Measurements from ENCODE around the gene FAM241B.
A peak's percentile ranks its signal among the peaks of the same experiment; 100 is the strongest.

The FAM241B gene, protein sequence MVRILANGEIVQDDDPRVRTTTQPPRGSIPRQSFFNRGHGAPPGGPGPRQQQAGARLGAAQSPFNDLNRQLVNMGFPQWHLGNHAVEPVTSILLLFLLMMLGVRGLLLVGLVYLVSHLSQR

DNA sequence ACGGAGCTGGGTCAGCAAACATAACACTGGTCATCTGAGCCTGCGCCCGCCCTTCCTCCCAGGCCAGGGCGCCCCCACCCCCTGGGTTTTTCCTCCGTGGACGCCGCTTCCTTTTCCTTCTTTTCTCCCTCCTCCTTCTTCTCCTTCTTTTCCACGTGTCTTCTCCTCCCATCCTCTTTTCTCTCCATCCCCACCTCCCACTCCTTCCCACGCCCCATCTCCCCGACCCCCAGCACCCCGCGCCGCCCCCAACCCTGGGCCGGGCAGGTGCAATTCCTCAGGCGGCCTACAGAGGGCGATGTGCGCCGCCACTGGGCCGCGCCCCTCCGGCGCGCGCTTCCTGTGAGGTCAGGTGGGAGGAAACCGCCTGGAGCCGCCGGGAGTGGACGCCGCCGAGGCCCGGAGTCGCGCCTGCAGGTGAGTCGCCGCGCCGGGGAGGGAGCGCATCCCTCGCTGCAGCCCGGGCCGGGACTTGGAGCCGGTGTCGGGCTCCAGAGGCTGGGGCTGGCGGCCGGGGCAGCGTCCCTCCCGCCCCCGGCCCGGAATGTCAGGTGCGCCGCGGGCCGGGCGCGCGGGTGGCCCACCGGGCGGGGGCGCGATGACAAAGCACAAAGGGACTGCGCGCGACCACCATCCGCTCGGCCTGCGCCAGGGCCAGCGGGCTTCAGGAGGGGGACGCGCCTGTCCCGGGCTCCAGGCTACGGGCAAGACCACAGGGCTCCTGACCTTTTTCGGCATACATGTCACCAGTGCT is at the start of gene FAM241B:
TSS of gene FAM241B (plus strand) at position 351 of the 754 bp plus-strand sequence. CDS start 1,497 bp downstream, outside the sequence.
- FAIRE-seq: no peak
- peak; percentile 46 for DNase-seq (ENCODE audit: extremely low spot score, insufficient read length, low read depth)

DNA sequence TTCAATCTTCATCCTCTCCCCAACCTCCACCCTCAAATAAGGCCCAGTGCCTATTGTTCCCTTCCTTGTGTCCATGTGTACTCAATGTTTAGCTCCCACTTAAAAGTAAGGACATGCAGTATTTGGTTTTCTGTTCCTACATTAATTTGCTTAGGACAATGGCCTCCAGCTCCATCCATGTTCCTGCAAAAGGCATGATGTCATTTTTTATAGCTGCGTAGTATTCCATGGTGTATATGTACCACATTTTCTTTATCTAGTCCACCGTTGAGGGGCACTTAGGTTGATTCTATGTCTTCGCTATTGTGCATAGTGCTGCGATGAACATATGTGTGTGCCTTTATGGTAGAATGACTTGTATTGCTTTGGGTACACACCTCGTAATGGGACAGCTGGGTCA is 49.6 kb upstream of the FAM241B start:
- DNase-seq (ENCODE audit: extremely low spot score, insufficient read length, low read depth): no peak
- FAIRE-seq: no peak

DNA sequence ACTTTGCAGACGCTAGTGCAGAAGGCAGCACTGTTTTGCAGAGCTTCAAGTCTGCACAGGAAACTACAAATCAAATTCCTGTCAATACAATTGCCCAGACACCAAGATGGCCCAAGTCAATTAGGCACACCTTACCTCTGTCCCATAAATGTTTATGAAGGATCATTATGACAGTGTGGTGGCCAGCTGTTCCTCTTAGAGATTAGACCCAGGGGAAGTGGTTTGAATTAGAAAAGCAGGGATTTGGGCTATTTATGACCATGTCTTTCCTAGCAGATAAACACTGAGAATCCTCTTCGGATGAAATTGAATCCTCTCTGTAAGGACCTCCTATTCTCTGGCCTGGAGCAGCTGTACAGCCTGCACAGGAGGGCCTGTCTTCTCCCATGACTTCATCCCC is 46.9 kb upstream of the FAM241B start:
- DNase-seq (ENCODE audit: extremely low spot score, insufficient read length, low read depth) (no peak), FAIRE-seq (no peak)

DNA sequence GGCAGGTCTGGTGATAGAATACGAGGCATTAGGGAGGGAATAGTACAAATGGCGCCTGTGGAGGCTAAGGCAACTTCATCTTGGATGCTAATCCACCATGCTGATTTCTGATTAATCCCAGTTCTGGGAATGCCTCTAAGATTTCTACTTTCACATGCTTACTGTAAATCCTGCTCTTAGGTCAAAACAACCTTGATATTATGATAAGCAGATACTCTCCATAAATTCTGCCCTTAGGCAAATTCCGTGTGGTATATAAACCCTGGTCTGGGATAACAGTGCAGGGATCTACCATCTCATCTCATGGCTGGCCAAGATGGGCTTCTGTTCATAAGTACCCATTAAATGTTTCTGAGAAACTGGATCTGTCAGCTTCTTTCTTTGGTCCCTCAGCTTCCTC is 45.4 kb upstream of the FAM241B start:
- FAIRE-seq (no peak), DNase-seq (ENCODE audit: extremely low spot score, insufficient read length, low read depth) (no peak)

DNA sequence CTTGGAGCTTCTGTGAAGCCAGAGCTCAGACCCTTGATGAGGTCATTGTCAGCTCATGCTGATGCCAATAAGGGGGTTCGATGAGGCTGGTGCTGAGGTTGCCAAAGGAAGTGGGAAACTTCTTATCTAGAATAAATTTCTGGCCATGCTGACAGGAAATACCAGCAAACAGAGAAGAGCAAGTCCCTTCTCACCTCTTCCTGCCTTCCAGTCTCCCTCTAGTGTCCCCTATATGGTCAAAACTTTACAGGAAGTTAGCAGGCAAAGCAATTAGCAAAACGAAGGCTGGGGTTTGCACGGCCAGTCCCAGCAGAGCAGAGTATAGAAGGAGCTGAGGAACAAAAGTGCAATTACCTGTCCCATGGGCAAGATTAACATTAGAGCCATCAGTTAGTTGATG is 41.7 kb upstream of the FAM241B start:
- FAIRE-seq: no peak

DNA sequence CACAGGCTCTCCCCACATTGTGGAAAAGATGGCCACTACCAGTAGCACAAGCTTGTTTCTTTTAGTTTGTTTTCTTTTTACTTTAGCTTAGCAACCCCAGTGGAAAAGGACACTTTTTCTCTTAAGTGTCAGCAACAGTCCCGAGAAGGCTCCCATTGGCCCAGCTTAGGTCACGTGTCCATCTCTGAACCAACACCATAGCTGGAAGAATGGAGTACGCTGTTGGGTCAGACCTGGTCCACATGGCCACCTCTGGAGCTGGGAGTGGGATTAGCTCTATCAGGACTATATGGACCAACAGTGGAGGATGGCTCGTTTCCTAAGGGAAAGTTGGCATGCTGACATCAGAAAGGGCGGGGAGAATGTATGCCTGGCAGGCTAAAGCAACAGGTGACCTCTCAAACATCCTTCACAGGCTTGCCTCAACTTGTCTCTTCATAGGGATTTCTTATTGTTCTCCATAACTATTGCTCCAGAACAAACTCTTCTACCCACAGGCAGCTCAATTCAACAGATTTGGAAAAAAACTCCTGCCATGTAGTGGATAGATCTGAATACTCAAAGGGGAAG is 29.2 kb upstream of the FAM241B start:
- no peak for DNase-seq (ENCODE audit: extremely low spot score, insufficient read length, low read depth)
- no peak for FAIRE-seq

More for the DNA sequence above, 41.7 kb upstream of the FAM241B start:
- DNase-seq (ENCODE audit: extremely low spot score, insufficient read length, low read depth): no peak

DNA sequence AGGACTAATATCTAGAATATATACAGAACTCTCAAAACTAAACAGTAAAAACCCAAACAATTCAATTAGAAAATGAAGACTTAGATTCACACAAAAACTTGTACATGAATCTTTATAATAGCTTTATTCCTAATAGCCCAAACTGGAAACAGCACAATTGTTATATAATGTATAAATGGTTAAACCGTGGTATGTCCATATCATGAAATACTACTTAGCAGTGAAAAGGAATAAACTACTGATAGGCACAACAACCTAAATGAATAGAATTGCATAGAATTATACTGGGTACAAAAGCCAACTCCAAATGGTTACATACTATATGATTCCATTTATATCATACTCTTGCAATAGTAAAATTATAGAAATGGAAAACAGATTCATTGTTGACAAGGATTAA is 21.0 kb upstream of the FAM241B start:
- FAIRE-seq (no peak), DNase-seq (ENCODE audit: extremely low spot score, insufficient read length, low read depth) (no peak)

DNA sequence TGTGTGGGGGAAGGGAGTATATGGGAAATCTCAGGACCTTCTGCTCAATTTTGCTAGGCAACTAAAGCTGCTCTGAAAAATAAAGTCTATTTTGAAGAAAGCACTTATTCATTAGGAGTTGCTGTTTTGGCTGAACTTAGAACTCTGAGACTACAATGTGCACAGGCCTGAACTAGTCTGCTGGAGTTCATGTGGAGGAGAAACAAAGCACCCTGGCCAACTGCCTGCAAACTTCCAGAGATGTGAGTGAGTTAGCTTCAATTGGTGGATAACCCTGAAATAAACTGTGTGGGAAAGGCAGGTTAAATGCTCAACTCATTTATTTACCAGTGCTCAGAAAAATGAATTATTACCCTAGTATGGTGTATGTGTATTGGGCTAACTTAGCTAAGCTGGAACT is 17.3 kb upstream of the FAM241B start:
- DNase-seq (ENCODE audit: extremely low spot score, insufficient read length, low read depth) (no peak), FAIRE-seq (no peak)

DNA sequence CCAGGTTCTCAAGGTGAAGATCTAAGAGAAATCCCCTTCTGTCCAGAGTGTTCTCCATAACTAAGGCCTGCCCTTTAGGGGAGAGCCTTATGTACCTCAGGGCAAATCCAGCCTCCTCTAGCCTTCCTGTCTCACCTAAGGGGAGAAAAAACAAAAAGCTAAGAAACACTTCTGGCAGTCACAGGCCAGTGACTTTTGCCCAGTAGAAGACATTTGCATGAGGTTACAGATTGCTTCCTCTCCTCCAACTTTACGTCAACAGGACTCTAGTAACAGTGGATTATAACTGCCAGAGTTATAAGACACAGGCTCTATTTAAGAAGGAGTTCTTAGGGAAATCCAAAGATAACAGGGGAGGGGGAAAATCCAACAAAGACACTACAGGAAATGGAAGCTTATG is 15.9 kb upstream of the FAM241B start:
- DNase-seq (ENCODE audit: extremely low spot score, insufficient read length, low read depth): no peak
- peak; percentile 57 for FAIRE-seq

DNA sequence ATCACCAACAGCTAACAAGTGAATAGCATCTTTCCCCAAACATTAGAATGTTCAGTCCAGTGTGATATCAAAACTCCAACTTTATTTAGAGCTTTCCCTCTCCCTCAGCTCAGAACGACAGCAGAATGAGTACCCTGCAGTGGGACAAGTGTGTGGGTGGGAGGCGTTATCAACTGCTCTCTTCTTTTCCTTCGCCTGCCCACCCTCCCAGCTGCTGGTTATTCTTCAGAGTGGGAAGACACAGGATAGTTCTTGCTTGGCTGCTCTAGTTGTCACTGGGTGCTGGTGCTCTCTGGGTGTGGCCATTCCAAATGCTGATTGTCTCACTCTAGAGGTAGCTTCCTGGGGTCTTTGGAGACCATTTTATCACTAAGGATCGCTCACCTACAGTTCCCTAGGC is 13.7 kb upstream of the FAM241B start:
- FAIRE-seq: no peak
- DNase-seq (ENCODE audit: extremely low spot score, insufficient read length, low read depth): no peak

DNA sequence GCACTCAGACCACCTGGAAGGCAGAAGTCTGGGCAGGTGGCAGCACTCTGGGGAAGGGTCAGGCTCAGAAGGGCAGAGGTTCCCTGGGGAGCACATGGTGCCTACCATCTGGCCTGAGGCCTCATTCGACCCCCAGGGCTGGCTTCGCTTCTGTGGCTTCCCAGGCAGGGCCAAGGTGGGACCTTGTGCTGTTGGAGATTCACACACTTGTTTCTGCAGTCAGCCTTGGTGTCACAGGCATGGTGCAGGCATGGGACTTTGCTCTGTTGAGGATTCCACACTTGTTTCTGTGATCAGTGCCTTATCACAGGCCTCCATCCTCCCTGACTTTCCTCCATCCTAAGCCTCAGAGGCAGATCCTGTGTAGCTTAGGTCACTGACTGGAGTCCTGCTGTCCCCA is 11.3 kb upstream of the FAM241B start:
- FAIRE-seq (no peak), DNase-seq (ENCODE audit: extremely low spot score, insufficient read length, low read depth) (no peak)

DNA sequence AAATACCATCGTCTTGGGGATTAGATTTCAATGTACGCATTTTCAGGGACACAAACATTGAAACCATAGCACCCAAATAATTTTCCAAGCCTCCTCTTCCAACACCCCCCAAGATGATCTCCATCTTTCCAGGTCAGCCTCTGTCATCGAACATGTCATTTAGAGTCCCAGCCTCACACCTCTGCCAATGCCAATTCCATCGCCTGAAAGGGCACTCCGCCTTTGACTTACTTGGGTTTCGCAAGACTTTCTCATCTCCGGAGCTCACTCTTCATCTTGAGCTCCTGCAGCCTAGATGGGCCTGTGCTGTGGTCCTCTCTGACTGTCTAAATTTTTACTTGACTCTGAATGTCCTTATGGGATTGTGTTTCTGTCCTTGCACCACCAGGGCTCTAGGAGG is 10.4 kb upstream of the FAM241B start:
- no peak for DNase-seq (ENCODE audit: extremely low spot score, insufficient read length, low read depth)
- FAIRE-seq: no peak

DNA sequence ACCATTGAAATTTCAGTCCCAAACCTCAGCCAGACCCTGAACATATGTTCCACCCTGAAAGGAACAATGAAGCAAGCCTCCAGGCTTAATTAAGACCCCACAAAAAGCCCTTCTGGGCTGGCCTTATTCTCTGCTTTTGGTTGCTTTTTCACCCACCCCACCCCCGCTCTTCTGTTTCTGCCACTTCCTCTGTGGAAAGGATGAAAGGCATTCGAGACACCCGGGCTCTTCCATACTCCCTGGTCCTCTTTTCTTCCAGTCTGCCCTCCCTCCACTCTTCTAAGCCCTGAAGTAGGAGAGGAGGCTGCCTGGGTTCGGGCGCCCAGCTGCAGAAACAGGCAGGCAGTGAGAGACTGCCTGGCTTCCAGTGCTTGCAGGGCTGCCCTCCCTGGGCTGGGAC is 9.4 kb upstream of the FAM241B start:
- no peak for DNase-seq (ENCODE audit: extremely low spot score, insufficient read length, low read depth)
- no peak for FAIRE-seq

DNA sequence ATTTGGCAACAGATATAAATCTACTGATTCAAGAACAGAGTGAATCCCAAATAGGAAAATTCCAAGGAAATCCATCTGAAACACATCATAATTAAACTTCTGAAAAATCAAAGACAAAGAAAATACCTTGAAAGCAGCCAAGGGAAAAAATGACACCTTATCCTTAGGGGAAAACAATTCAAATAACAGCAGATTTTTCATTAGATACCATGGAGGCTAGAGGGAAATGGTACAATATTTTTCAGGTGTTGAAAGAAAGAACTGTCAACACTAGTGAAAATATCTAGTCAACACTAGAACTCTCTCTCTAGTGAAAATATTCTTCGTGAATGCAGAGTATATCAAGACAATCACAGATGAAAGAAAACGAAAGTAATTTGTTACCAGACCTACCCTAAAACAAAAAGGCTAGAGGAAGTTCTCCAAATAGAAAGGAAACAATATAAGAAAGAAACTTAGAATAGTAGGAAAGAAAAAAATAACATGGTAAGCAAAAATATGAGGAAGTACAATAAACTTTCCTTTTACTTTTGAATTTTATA is 5.7 kb upstream of the FAM241B start:
- DNase-seq (ENCODE audit: extremely low spot score, insufficient read length, low read depth): no peak
- no peak for FAIRE-seq

DNA sequence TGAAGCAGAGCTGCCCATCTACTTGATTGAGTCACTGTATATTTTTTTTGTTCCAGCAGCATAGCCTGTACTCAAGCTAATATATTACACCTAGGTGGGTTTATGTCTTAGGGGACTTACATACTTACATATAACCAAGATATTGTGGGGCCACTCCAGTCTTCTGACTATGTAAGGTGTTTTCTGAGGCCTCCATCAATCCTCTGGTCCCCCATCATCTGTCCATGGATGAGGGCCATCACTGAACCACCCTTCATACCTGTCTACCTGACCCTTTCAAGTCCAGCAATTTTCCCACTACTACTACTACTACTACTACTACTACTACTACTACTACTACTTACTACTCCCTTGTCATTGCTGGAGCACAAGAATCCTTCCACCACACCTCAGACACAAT is 3.2 kb upstream of the FAM241B start:
- no peak for FAIRE-seq
- DNase-seq (ENCODE audit: extremely low spot score, insufficient read length, low read depth): no peak

DNA sequence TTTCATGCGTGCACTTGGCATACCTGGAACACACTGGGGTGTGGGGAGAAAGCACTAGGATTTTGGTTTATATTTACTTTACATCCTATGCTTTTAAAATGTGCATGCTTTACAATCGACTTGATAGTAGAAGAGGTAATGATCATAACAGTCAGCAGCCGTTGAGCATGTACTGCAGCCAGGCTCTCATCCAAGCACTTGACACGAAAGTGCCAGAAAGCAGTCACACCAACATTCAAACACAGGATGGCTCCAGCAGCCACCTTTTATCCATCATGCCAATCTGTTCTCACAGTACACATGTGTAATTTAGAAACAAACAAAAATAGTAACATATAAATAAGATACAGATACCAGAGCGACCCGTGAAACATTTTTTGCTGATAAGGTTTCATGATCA is 1.2 kb upstream of the FAM241B start:
- DNase-seq (ENCODE audit: extremely low spot score, insufficient read length, low read depth) (no peak), FAIRE-seq (no peak)

DNA sequence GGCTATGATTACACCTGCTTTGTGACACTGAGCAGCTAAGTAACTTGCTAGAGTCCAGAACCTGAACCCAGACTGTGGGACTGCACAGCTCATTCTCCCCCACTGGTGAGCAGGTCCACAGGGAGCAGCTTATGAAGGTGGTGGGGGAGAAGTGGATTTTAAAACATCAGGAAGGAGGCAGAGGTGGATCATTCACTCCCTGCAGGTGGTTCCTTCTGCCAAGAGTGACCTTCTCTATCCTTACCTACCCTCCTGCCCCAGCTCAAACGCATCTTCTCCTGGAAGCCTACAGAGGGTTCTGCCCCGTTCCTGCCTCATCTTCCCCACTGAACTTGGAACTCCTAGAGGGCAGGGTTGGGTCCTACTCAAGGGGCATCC is 539 bp upstream of the FAM241B start:
- DNase-seq (ENCODE audit: extremely low spot score, insufficient read length, low read depth) (no peak), FAIRE-seq (no peak)

DNA sequence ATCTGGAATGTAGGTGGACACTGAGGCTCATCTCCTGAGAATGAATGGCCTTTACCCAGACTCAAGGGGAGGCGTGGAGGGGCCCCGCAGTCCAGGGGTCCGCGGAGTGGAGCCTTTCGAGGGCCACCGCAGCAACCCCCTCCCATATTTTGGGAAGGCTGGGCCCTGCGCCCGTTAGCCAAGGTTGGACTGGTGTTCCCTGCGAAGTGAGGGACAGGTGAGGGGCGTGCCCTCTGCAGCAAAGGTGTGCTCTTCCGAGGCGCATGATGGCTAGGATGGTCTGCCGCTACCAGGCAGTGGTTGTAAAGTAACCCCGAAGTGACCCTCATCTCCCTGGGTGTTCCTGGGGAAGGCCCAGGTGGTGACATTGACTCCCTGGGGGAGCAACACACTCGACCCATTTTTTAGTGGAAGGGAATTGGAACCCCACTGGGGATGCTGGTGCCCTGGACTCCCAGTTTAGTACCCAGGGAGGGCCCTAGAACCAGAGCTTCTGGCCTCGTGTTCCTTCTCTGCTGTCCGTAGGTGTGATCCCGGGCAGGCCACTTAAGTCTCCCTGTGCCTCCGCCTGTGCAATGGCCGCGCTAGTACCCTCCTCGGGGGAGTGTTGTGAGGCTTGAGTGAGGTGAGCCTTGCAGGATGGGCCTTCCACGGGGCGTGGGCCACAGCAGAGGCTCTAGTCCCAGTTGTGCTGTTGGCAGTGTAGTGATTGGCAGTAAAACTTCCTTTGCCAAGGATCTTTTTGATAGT is 779 bp downstream of the FAM241B start:
- no peak for DNase-seq (ENCODE audit: extremely low spot score, insufficient read length, low read depth)
- no peak for FAIRE-seq

DNA sequence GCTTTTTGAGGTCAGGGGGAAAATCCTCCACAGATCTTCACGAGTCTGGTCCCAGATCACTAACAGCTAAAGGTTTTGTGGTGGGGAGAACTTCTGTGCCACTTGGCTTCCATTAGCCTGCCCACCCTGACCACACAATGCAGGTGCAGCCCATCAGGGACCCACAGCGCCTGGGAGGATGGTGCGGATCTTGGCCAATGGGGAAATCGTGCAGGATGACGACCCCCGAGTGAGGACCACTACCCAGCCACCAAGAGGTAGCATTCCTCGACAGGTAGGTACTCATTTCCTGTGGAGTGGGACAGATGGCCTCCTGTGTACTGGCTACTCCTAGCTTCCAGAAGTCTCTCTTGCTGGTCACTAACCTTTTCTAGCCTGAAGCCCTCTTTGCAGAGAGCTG is 1.5 kb downstream of the FAM241B start:
- DNase-seq (ENCODE audit: extremely low spot score, insufficient read length, low read depth): no peak
- no peak for FAIRE-seq

DNA sequence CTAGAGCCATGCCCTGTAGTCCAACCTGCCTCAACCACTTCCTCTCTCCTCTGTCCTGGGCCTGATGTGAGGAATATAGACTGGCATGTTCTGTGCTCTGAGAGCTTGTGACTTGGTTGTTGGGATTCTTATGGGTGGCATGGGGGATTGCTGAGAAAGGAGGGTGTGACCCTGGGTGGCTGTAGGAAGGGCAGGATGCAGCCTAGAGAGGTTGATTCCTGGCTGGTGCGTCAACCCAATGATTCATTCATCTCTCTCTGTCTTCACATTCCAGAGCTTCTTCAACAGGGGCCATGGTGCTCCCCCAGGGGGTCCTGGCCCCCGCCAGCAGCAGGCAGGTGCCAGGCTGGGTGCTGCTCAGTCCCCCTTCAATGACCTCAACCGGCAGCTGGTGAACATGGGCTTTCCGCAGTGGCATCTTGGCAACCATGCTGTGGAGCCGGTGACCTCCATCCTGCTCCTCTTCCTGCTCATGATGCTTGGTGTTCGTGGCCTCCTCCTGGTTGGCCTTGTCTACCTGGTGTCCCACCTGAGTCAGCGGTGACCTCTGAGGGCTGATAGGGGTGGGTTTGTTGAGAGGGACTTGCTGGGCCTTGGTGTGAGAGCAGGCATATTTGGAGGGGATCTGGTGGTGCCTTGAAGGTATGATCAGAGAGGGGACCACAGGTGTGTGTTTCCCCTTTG is 2.6 kb downstream of the FAM241B start:
- DNase-seq (ENCODE audit: extremely low spot score, insufficient read length, low read depth) (no peak), FAIRE-seq (no peak)
